HG02678 (cell line): ENCODE measurements around the gene SLC41A2.
"Not testable (repeated sequence)": the region's sequence is repeated elsewhere in the genome, so short reads cannot be mapped to it uniquely, and the experiment has no call there.

Experiments
- ATAC-seq: cut with Tn5 transposase; IDR thresholded peaks from one replicate; pipeline ENCODE4 v1.9.1; 2021; ENCODE audit warnings: mild to moderate bottlenecking, moderate library complexity; ENCODE audit not compliant: unreplicated experiment

Gene SLC41A2

GRCh38 chr12:104958001-104958804 lies at the start of gene SLC41A2:
SLC41A2 (minus strand) TSS chr12:104958290; CDS start chr12:104928527, 29,763 bp downstream.
- ATAC-seq, result peak; percentile 73

GRCh38 chr12:105001476-105001875 lies 43.4 kb upstream of the SLC41A2 start:
- no peak for ATAC-seq

GRCh38 chr12:104999347-104999685 lies 41.2 kb upstream of the SLC41A2 start:
- ATAC-seq, result no peak

GRCh38 chr12:104998423-104999346 lies 40.6 kb upstream of the SLC41A2 start:
- ATAC-seq, result no peak

GRCh38 chr12:104997541-104997940 lies 39.5 kb upstream of the SLC41A2 start:
- ATAC-seq, result no peak

GRCh38 chr12:104994336-104994735 lies 36.2 kb upstream of the SLC41A2 start:
- no peak for ATAC-seq

- no peak for ATAC-seq
Observed at GRCh38 chr12:104991565-104992128, 33.6 kb upstream of the SLC41A2 start.

- no peak for ATAC-seq
Observed at GRCh38 chr12:104990950-104991349, 32.9 kb upstream of the SLC41A2 start.

GRCh38 chr12:104986022-104986941 lies 28.2 kb upstream of the SLC41A2 start, which contains the start of gene NOPCHAP1:
NOPCHAP1 (plus strand) TSS chr12:104986316; CDS start chr12:104986353, 37 bp downstream.
- peak; percentile 96 for ATAC-seq

- no peak for ATAC-seq
Observed at GRCh38 chr12:104985206-104985605, 27.1 kb upstream of the SLC41A2 start.

GRCh38 chr12:104977688-104978087 lies 19.6 kb upstream of the SLC41A2 start:
- ATAC-seq, result not testable (repeated sequence)

GRCh38 chr12:104976703-104977102 lies 18.6 kb upstream of the SLC41A2 start:
- no peak for ATAC-seq

- no peak for ATAC-seq
Observed at GRCh38 chr12:104975587-104976343, 17.7 kb upstream of the SLC41A2 start.

GRCh38 chr12:104974626-104975290 lies 16.7 kb upstream of the SLC41A2 start:
- peak; percentile 97 for ATAC-seq

- ATAC-seq, result no peak
Observed at GRCh38 chr12:104973250-104973649, 15.2 kb upstream of the SLC41A2 start.

GRCh38 chr12:104971306-104971705 lies 13.2 kb upstream of the SLC41A2 start:
- ATAC-seq, result no peak

GRCh38 chr12:104969343-104969742 lies 11.3 kb upstream of the SLC41A2 start:
- no peak for ATAC-seq

GRCh38 chr12:104966677-104967076 lies 8.6 kb upstream of the SLC41A2 start:
- peak; percentile 88 for ATAC-seq

- no peak for ATAC-seq
Observed at GRCh38 chr12:104964856-104965205, 6.7 kb upstream of the SLC41A2 start.
